Measurements from ENCODE around the gene XRCC4.
"Not testable (repeated sequence)": the region's sequence is repeated elsewhere in the genome, so short reads cannot be mapped to it uniquely, and the experiment has no call there.

The XRCC4 gene

GRCh38 chr5:83076742-83077661 lies at the start of gene XRCC4, which contains the start of gene TMEM167A:
TSS of gene XRCC4 (plus strand) at chr5:83077547. CDS start at chr5:83104920, 27,373 bp downstream.
TSS of gene TMEM167A (minus strand) at chr5:83077394. CDS start at chr5:83077323, 71 bp downstream.
- peak; percentile 97 for DNase-seq (ENCODE audit: low spot score)

- DNase-seq (ENCODE audit: low spot score) = peak; percentile 10
These were observed 47.4 kb upstream of the XRCC4 start for GRCh38 chr5:83029912-83030311.

- no peak for DNase-seq (ENCODE audit: low spot score)
These were observed 46.0 kb upstream of the XRCC4 start for GRCh38 chr5:83031381-83031780.

GRCh38 chr5:83034036-83034435 lies 43.3 kb upstream of the XRCC4 start:
- DNase-seq (ENCODE audit: low spot score) = no peak

GRCh38 chr5:83034528-83035207 lies 42.7 kb upstream of the XRCC4 start:
- no peak for DNase-seq (ENCODE audit: low spot score)

- no peak for DNase-seq (ENCODE audit: low spot score)
These were observed 41.8 kb upstream of the XRCC4 start for GRCh38 chr5:83035373-83036100.

- DNase-seq (ENCODE audit: low spot score) = no peak
These were observed 40.3 kb upstream of the XRCC4 start for GRCh38 chr5:83036991-83037575.

- DNase-seq (ENCODE audit: low spot score) = no peak
These were observed 38.4 kb upstream of the XRCC4 start for GRCh38 chr5:83038924-83039323.

GRCh38 chr5:83042507-83042906 lies 34.8 kb upstream of the XRCC4 start:
- no peak for DNase-seq (ENCODE audit: low spot score)

- DNase-seq (ENCODE audit: low spot score) = no peak
These were observed 32.4 kb upstream of the XRCC4 start for GRCh38 chr5:83044926-83045325.

- DNase-seq (ENCODE audit: low spot score) = no peak
These were observed 29.1 kb upstream of the XRCC4 start for GRCh38 chr5:83048277-83048676.

- DNase-seq (ENCODE audit: low spot score) = no peak
These were observed 28.5 kb upstream of the XRCC4 start for GRCh38 chr5:83048811-83049210.

- no peak for DNase-seq (ENCODE audit: low spot score)
These were observed 27.9 kb upstream of the XRCC4 start for GRCh38 chr5:83049370-83049885.

- no peak for DNase-seq (ENCODE audit: low spot score)
These were observed 26.5 kb upstream of the XRCC4 start for GRCh38 chr5:83050723-83051340.

- DNase-seq (ENCODE audit: low spot score) = no peak
These were observed 22.2 kb upstream of the XRCC4 start for GRCh38 chr5:83055166-83055565.

GRCh38 chr5:83058726-83059125 lies 18.6 kb upstream of the XRCC4 start:
- no peak for DNase-seq (ENCODE audit: low spot score)

GRCh38 chr5:83059341-83059740 lies 18.0 kb upstream of the XRCC4 start:
- DNase-seq (ENCODE audit: low spot score) = no peak

GRCh38 chr5:83066548-83067110 lies 10.7 kb upstream of the XRCC4 start:
- no peak for DNase-seq (ENCODE audit: low spot score)

GRCh38 chr5:83067377-83067776 lies 10.0 kb upstream of the XRCC4 start:
- not testable (repeated sequence) for DNase-seq (ENCODE audit: low spot score)

- no peak for DNase-seq (ENCODE audit: low spot score)
These were observed 8.1 kb upstream of the XRCC4 start for GRCh38 chr5:83069096-83069799.
